Endometrial microvascular endothelial cells (primary cell): ENCODE data around the gene QKI. TPM values are rescaled to one million over a fixed set of nuclear protein-coding genes. Genes with fewer than 3 reads are reported as not detected.

Experiments
- in situ Hi-C: cut with HindIII; loops from 2 replicates; pipeline ENCODE4 v1.10.0; 2017; ENCODE audit warnings: low sequenced_read_pairs, low pct_unique_long_range_greater_than_20kb; ENCODE audit errors: inconsistent ontology term
- total RNA-seq: library from RNA; depleted of rRNA; stranded (reverse); fragments of >200 nt; gene quantifications from one replicate; pipeline ENCODE4 v1.2.3, GENCODE V29; 2015; ENCODE audit errors: inconsistent ontology term

The QKI gene
- total RNA-seq, 1 donor from 2014 or later = 150 TPM

GRCh38 chr6:163387317-163387716 is 27.2 kb upstream of the QKI start:
- in situ Hi-C loops = no loop called here

- in situ Hi-C loops = no loop called here
Observed at GRCh38 chr6:163389354-163389753, 25.2 kb upstream of the QKI start.

- in situ Hi-C loops = no loop called here
Observed at GRCh38 chr6:163390770-163391169, 23.7 kb upstream of the QKI start.

DNA sequence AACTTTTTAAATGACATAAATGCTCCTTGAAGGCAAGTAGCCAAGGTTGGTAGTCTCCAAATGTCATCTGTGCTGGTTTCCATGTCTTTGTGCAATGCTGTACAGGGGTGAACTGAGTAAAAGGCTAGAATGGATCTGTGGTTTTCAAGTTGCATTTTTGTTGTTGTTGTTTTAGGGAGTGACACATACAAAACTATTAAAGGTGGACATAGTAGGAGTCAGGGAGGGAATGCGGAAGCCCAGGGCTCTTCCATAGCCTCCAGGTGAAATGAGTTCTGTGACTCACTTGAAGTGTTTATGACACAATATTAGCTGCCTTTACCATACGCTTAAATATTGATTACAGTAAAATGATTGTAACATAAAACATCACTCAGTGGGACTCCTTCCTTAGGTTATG is 22.5 kb upstream of the QKI start:
- in situ Hi-C loops = no loop called here

DNA sequence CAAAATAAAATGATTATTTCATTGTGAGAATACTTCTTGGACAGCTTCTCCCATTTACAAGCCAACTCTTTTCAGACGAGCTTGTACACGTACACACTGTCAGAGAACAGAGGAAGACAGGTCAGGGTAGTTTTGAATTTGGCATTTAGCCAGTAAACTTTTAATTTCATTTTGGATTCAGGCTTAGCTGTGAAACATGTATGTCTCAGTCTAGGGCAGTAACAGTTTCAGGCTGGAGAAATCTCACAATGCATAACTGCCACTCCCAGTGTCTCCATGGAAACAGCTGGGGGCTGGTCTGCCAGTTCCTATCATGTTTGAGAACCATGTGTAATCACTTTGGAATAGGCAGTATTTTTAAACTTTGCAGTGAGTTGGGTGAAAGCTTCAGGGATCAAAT is 22.0 kb upstream of the QKI start:
- in situ Hi-C loops = no loop called here

- in situ Hi-C loops = no loop called here
Observed at GRCh38 chr6:163393923-163394322, 20.6 kb upstream of the QKI start.

- in situ Hi-C loops = no loop called here
Observed at GRCh38 chr6:163394659-163395058, 19.9 kb upstream of the QKI start.

DNA sequence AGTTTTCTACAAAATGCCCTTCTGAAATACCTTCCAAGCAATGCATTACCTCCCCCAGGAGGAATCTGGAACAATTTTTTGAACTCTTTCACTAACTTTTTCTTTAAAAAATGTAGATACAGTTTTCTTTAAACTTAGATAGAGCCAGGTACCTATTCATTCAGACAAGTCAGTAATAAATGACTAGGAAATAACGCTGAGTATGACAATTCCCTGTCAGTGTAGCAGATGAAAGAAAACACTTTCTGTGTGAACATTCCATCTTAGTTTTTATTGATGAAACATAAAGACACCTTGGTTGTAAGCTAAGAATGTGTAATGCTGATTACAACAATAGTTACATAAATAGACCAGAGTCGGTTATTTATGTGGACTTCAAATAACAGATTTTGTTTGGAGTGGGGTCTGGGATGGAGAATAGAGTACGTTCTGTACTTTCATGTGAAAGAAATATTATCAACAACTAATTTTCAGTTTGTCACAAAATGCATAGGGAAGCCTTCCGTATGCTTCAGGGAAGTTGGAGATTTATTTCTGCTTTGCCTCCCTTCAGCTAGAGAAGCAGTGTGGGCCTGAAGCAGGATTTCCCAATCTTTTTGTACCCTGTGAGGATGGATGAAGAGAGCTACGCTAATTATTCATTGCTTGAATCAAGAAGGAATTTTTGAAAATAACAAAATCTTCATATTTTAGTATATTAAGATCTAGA is 19.2 kb upstream of the QKI start:
- in situ Hi-C loops = no loop called here

GRCh38 chr6:163395831-163396185 is 18.7 kb upstream of the QKI start:
- in situ Hi-C loops = no loop called here

DNA sequence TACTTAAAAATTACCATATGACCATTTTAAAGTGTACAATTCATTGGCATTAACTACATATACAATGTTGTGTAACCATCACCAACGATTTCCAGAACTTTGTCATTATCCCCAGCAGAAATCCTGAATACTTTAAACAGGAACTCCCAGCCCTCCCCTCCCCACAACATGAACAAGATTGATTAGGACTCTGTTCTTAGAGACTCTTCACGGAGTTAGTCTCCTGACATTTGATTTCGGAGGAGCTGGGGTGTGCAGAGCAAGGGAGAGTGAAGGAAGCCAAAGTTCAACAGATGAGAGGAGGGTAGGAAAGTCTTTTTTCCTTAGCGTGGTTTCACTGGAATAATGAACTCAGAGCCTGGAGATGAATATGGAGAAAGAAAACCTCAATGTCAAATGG is 17.2 kb upstream of the QKI start:
- in situ Hi-C loops = no loop called here

GRCh38 chr6:163398115-163398514 is 16.4 kb upstream of the QKI start:
- in situ Hi-C loops = no loop called here

DNA sequence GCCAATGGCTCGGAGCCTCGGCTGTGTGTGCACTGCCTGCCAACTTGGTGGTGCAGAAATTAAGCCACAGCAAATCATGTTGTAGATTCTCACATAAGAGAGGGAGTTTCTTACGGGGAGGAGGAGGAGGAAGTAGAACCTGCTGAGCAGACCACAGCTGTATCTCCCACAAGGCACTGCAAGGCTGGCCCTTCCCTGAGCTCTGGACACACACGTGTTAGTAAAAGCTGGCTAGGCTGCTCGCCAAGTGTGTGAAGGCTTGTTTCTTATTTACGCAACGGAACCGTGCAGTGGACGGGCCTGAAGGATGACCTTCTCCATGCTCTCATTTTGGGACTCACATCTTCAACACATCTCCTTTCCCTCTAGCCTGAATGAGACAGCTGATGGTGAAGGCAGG is 15.7 kb upstream of the QKI start:
- in situ Hi-C loops = no loop called here

DNA sequence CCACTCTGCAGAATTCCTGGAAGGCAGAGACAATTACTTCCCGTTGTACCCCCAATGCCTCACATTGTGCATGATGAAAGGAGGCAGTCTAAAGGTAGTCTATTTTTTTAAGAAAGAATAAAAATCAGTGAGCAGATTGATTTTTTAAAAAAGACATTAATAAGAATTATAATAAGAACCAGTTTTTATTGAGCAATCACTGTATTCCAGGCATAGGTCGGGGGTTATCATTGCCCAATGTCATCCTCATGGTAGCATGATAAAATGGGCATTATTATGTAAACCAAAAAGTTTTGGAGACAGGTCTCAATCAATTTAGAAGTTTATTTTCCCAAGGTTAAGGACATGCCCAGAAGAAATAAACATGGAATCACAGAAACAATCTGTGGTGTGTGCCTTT is 14.0 kb upstream of the QKI start:
- in situ Hi-C loops = loop anchor here (25.0 kb wide), 1 partner anchor 213 kb away; no protein-coding TSS in a partner anchor

- in situ Hi-C loops = loop anchor here (25.0 kb wide), 1 partner anchor 214 kb away; no protein-coding TSS in a partner anchor
Observed at GRCh38 chr6:163401039-163401885, 13.3 kb upstream of the QKI start.

DNA sequence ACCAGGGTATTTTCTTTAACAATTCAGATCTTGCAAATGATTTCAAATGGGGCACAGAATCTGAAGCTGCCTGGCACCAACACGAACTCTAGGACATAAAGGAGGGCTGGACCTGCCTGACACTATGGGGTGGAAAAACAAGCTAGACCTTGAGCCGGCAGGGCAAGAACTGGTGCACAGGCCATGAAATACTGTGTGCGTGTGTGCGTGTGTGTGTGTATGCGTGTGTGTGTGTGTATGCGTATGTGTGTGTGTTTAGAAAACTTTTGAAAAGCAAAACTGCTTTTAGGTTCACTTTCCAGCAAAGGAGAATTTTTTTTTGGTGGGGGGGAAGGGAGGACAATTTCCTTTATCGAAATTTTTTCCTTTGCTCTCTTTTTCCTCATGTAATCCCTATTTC is 11.9 kb upstream of the QKI start:
- in situ Hi-C loops = loop anchor here (25.0 kb wide), 1 partner anchor 215 kb away; no protein-coding TSS in a partner anchor

DNA sequence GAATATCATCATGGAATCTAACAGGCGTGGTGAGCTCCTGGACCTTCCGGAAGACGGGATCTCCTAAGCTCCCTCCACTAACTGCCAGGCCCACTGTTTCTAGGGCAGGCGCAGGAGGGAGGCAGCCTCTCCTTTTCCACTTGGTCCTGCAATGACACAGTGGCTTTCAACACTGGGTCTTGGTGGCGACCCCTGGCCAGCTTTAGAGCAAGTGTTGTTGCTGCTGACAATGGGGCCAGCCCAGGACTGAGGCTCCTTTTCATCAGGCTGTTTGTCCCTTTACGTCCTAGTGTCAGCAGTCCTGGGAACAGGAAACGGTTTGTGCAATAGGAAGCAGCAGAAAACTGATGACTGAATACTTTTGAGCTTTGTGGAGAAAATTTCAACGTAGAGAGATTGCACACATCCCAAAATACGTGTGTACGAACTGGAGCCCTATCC is 9.7 kb upstream of the QKI start:
- in situ Hi-C loops = loop anchor here (25.0 kb wide), 1 partner anchor 218 kb away; no protein-coding TSS in a partner anchor

DNA sequence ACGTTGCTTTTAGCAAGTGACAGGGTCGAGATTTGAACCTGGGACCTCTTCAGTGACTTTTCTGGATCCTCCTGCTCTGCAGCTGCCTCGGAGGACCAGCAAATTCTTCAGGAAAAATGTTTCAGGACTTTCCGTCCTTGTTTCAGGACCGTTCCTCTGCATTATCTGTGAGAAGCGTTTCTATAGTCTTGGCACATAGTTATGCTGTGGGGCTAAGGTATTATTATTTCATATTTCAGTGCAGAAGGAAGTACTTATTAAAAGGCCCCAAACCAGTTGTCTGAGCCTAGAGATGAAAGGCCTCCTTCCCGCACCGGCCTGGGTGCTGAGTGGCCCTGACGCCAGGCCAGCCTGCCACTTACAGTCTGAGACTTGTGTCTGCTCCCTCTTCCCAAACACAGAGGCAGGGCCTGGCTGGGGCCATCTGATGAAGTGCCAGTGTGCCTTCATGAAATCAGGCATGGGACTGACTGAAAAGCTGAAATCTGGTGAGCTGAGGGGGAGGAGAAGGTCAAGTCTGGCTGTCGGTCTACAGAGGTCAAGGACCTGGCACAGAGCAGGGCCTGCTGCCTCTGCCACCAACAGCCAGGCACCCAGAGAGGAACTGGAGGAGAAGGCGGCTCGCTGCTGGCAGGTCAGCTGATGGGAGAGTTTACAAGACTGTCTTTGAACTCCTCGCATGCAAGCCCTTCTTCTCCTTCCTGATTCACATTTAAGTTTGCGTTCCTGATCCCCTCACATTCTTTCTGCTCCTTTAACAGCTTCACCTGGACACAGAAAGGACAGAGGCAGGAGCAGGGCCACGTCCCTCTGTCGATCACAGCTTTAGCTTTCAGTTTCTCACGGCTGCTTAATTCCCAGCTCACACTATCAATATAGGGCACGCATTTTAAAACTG is 8.9 kb upstream of the QKI start:
- in situ Hi-C loops = loop anchor here (25.0 kb wide), 1 partner anchor 218 kb away; no protein-coding TSS in a partner anchor

DNA sequence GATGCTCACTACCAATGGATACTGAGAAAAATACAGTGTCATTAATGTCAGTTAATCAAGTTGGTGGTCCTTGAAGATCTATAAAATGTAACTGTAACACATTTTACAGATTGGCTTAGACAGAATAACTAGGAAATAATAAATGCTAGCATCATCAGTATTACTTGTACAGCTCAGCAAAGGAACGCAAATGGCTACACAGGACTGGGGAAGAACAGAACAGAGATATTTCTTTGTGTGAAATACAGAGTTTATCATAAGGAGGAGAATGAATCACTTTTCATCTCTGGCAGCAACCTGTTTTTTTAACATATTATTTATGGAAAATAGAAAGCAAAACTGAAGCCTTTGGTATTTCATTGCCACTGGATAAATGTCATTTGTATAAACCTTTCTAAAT is 8.2 kb upstream of the QKI start:
- in situ Hi-C loops = loop anchor here (25.0 kb wide), 1 partner anchor 219 kb away; no protein-coding TSS in a partner anchor

GRCh38 chr6:163406830-163407229 is 7.7 kb upstream of the QKI start:
- in situ Hi-C loops = loop anchor here (25.0 kb wide), 1 partner anchor 220 kb away; no protein-coding TSS in a partner anchor
